OCI-LY3 (cell line): ENCODE results near the gene TMCC2.

Experiments used
- H2AFZ ChIP-seq: fragments of 200-600, 300-600 bp; shearing (Covaris generic); 2 replicates; pipeline ENCODE4 v1.6.0; 2014; ENCODE audit warnings: antibody characterized with exemption, low read depth, low read length
- H3K27ac ChIP-seq: fragments of 200-600, 300-600 bp; sonication (generic); 2 replicates; pipeline ENCODE4 v1.5.1; 2014; ENCODE audit warnings: mild to moderate bottlenecking, low read length, moderate library complexity, mixed read lengths
- H3K27me3 ChIP-seq: fragments of 200-600, 300-600 bp; sonication (generic); 2 replicates; pipeline ENCODE4 v1.6.1; 2014; ENCODE audit warnings: low read depth, low read length, mixed read lengths
- H3K36me3 ChIP-seq: fragments of 200-600, 300-600 bp; sonication (generic); replicated peaks from 2 replicates; pipeline ENCODE3; 2014; ENCODE audit warnings: low read depth, low read length, mixed read lengths
- H3K4me1 ChIP-seq: fragments of 300-600, 200-600 bp; sonication (generic); 2 replicates; pipeline ENCODE4 v1.6.1; 2014; ENCODE audit warnings: low read length, mixed read lengths
- H3K4me2 ChIP-seq: fragments of 200-600, 300-600 bp; sonication (generic); 2 replicates; pipeline ENCODE4 v1.6.1; 2014; ENCODE audit warnings: low read length, mixed read lengths
- H3K4me3 ChIP-seq: fragments of 300-600, 200-600 bp; sonication (generic); 2 replicates; pipeline ENCODE4 v1.5.1; 2014; ENCODE audit warnings: antibody characterized with exemption, mild to moderate bottlenecking, low read length, moderate library complexity
- H3K79me2 ChIP-seq: fragments of 300-600, 200-600 bp; shearing (Covaris generic); 2 replicates; pipeline ENCODE4 v1.6.1; 2014; ENCODE audit warnings: mild to moderate bottlenecking, low read length, mixed read lengths
- H3K9ac ChIP-seq: fragments of 300-600, 200-600 bp; shearing (Covaris generic); 2 replicates; pipeline ENCODE4 v1.6.0; 2014; ENCODE audit warnings: mild to moderate bottlenecking, low read length, moderate library complexity
- H3K9me3 ChIP-seq: fragments of 200-600, 300-600 bp; shearing (Covaris generic); 2 replicates; pipeline ENCODE4 v1.6.1; 2014; ENCODE audit warnings: low read length, mixed read lengths; ENCODE audit not compliant: insufficient read depth
- H4K20me1 ChIP-seq: fragments of 200-600, 300-600 bp; sonication (generic); 2 replicates; pipeline ENCODE4 v1.6.1; 2016; ENCODE audit warnings: low read length, mixed read lengths; ENCODE audit not compliant: insufficient read depth
- CTCF ChIP-seq: fragments of 200-600, 300-600 bp; sonication (generic); IDR thresholded peaks from 2 replicates; pipeline ENCODE4 v1.5.1; 2014; ENCODE audit warnings: antibody characterized with exemption, low read length, low read depth
- EZH2phosphoT487 ChIP-seq: fragments of 200-600 bp; shearing (Covaris generic); IDR thresholded peaks from 2 replicates; pipeline ENCODE4 v1.6.1; 2018; ENCODE audit warnings: antibody characterized with exemption, mixed run types, low read depth

The TMCC2 gene

GRCh38 chr1:205283270-205284147, 55.8 kb downstream of the TMCC2 start:
- H3K4me1 ChIP-seq = peaks cover 76% of the 10 kb centered on the region
- peaks cover 7% of the 10 kb centered on the region; the same call in 1 of the 2 replicates for H3K79me2 ChIP-seq
- no peaks in the 10 kb centered on the region for H3K36me3 ChIP-seq
- H4K20me1 ChIP-seq = no peaks in the 10 kb centered on the region
- H2AFZ ChIP-seq = peak overlapping the region; percentile 16; the same call in 1 of the 2 replicates
- H3K27ac ChIP-seq = peak overlapping the region; percentile 93
- peak overlapping the region; percentile 65 for H3K9ac ChIP-seq
- TF ChIP-seq EZH2phosphoT487 (no peak), CTCF (no peak)
- peaks cover 12% of the 10 kb centered on the region for H3K27me3 ChIP-seq
- no peaks in the 10 kb centered on the region for H3K9me3 ChIP-seq
- H3K4me2 ChIP-seq = peak overlapping the region; percentile 79
- H3K4me3 ChIP-seq = peak overlapping the region; percentile 49

- Histone ChIP-seq H3K27ac (peak overlapping the region; percentile 93), H3K4me3 (peak overlapping the region; percentile 49), H2AFZ (no peak overlapping the region; the same call in 1 of the 2 replicates), H3K9me3 (no peaks in the 10 kb centered on the region), H3K36me3 (no peaks in the 10 kb centered on the region), H4K20me1 (no peaks in the 10 kb centered on the region), H3K4me2 (peak overlapping the region; percentile 79), H3K9ac (peak overlapping the region; percentile 65), H3K27me3 (peaks cover 7% of the 10 kb centered on the region; the same call in 1 of the 2 replicates), H3K4me1 (peaks cover 78% of the 10 kb centered on the region), H3K79me2 (peaks cover 7% of the 10 kb centered on the region; the same call in 1 of the 2 replicates)
- no peak for TF ChIP-seq CTCF
- no peak for TF ChIP-seq EZH2phosphoT487
Observed at GRCh38 chr1:205284420-205285144, 56.8 kb downstream of the TMCC2 start.

- H3K4me1 ChIP-seq = peaks cover 77% of the 10 kb centered on the region
- H4K20me1 ChIP-seq = no peaks in the 10 kb centered on the region
Observed at GRCh38 chr1:205285381-205286101, 57.8 kb downstream of the TMCC2 start.

More at GRCh38 chr1:205285381-205286101, 57.8 kb downstream of the TMCC2 start:
- H3K36me3 ChIP-seq = no peaks in the 10 kb centered on the region
- peak overlapping the region; percentile 93 for H3K27ac ChIP-seq
- TF ChIP-seq CTCF = no peak
- TF ChIP-seq EZH2phosphoT487 = no peak
- H3K9ac ChIP-seq = peak overlapping the region; percentile 65
- peak overlapping the region; percentile 79 for H3K4me2 ChIP-seq
- no peaks in the 10 kb centered on the region for H3K9me3 ChIP-seq
- no peak overlapping the region for H2AFZ ChIP-seq
- H3K4me3 ChIP-seq = peak overlapping the region; percentile 45
- peaks cover 7% of the 10 kb centered on the region; the same call in 1 of the 2 replicates for H3K79me2 ChIP-seq
- peaks cover 7% of the 10 kb centered on the region; the same call in 1 of the 2 replicates for H3K27me3 ChIP-seq
